GM18868 (cell line): ENCODE measurements around the gene SPOCK3.

Experiments used
- ATAC-seq: cut with Tn5 transposase; IDR thresholded peaks from one replicate; pipeline ENCODE4 v1.9.1; 2021; ENCODE audit warnings: mild to moderate bottlenecking, moderate library complexity; ENCODE audit not compliant: unreplicated experiment

Gene SPOCK3

DNA sequence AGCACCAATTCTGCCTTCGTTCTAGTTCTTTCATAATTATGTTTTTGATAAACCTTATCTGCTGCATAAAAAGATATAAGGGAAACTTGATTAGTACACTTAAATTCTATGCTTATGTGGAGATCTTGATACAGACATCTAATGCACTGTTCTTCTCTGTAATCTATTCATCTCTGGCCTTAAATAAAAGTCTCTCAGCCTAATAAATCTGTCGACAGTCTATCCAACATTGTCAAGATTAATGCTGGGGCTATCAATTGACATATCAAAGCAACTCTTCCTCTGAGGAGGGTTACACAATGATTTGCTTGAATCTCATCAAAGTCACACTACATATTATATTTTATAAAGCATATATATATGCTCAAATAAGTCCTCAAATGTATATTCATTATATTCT, 545.5 kb downstream of the SPOCK3 start:
- no peak for ATAC-seq

DNA sequence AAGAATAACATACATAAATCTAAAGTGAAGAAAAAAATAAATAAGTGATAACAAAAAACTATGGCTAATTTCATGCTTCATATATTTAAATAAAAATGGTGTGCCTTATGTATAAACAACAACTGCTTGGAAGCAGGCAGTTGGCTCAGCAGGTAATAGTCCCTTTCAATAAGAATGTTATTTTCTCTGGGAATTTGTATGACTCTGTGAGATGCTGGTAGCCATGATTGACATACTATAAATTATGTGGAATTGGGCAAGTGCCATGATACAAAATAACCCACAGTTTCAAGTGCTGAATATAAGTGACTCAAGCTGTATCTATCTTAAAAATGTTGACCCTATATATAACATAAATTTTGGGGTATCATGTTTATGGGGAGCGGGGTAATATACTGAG, 546.5 kb downstream of the SPOCK3 start:
- no peak for ATAC-seq
